Measurements from ENCODE around the gene CLGN. TPM values are rescaled to one million over a fixed set of nuclear protein-coding genes. Genes with fewer than 3 reads are reported as not detected.
"Not testable (repeated sequence)": the region's sequence is repeated elsewhere in the genome, so short reads cannot be mapped to it uniquely, and the experiment has no call there.

CLGN gene
- total and polyA plus RNA-seq, 2 donors, result 1.8 to 4.8 TPM

DNA sequence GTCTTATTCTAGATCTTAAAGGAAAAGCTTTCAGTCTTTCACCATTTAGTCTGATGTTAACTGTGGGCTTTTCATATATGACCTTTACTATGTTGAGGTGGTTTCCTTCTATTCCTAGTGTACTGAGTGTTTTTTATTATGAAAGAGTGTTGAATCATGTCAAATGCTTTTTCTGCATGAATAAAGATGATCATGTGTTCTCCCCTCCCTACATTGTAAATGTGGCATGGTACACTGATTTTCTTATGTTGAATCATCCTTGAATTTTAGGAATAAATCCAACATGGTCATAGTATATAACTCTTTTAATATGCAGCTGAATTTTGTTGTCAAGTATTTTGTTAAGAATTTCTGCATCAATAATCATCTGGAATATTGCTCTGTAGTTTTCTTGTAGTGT is 4.3 kb downstream of the CLGN start:
- no peaks in the 10 kb centered on the region for H3K4me1 ChIP-seq (ENCODE audit: insufficient read depth)
- no peak for DNase-seq (ENCODE audit: extremely low spot score)
- no peak overlapping the region for H3K27ac ChIP-seq (ENCODE audit: low read depth)
- no peaks in the 10 kb centered on the region for H3K36me3 ChIP-seq (ENCODE audit: insufficient read depth)
- no peak overlapping the region for H3K4me3 ChIP-seq (ENCODE audit: low read depth, low read length)

DNA sequence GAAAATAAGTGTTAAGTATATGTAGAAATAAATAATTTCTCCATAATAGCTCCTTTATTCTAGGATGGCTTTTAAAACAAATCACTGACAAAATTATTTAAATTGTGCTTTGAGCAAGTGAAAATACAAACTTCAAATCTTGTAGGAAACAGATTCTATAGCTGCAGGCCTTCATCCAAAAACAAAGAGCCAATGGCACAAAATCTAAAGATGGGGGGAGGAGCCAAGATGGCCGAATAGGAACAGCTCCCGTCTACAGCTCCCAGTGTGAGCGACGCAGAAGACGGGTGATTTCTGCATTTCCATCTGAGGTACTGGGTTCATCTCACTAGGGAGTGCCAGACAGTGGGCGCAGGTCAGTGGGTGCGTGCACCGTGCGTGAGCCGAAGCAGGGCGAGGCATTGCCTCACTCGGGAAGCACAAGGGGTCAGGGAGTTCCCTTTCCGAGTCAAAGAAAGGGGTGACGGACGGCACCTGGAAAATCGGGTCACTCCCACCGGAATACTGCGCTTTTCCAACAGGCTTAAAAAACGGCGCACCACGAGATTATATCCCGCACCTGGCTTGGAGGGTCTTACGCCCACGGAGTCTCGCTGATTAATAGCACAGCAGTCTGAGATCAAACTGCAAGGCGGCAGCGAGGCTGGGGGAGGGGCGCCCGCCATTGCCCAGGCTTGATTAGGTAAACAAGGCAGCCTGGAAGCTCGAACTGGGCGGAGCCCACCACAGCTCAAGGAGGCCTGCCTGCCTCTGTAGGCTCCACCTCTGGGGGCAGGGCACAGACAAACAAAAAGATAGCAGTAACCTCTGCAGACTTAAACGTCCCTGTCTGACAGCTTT is 14.1 kb downstream of the CLGN start:
- not testable (repeated sequence) for H3K27ac ChIP-seq (ENCODE audit: low read depth); H3K36me3 ChIP-seq (ENCODE audit: insufficient read depth); H3K4me1 ChIP-seq (ENCODE audit: insufficient read depth); H3K4me3 ChIP-seq (ENCODE audit: low read depth, low read length); DNase-seq (ENCODE audit: extremely low spot score)
- 92% methylated on average over 31 of the region's 32 CpGs for WGBS

DNA sequence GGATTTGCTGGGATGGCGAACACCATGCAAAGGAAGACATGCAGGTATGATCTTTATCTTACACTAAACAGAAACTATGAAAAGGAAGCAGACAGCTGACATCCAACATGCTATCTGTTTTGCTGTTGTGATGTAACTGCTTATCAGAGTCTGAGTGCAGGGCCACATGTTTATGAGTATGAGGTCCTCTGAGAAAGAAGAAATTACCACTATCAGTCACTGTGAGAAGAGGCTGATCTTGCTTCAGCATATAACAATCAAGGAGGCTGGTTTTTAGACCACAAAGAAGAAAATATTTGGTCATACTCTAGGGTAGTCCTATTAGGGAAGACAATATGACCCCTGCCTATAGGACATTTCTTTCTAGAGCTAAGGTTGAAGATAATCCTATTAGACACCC is 18.5 kb downstream of the CLGN start:
- Histone ChIP-seq H3K4me1 (ENCODE audit: insufficient read depth) (no peaks in the 10 kb centered on the region), H3K4me3 (ENCODE audit: low read depth, low read length) (no peak overlapping the region), H3K27ac (ENCODE audit: low read depth) (no peak overlapping the region), H3K36me3 (ENCODE audit: insufficient read depth) (no peaks in the 10 kb centered on the region)
- DNase-seq (ENCODE audit: extremely low spot score), result no peak
- whole genome bisulfite sequencing, result 86% methylated on average over 1 of the region's 1 CpG

GRCh38 chr4:140406292-140406691 is 21.2 kb downstream of the CLGN start:
- DNase-seq (ENCODE audit: extremely low spot score), result no peak
- Histone ChIP-seq H3K4me1 (ENCODE audit: insufficient read depth) (no peaks in the 10 kb centered on the region), H3K4me3 (ENCODE audit: low read depth, low read length) (no peak overlapping the region), H3K36me3 (ENCODE audit: insufficient read depth) (no peaks in the 10 kb centered on the region), H3K27ac (ENCODE audit: low read depth) (no peak overlapping the region)

GRCh38 chr4:140400111-140400510 is 27.3 kb downstream of the CLGN start:
- Histone ChIP-seq H3K4me1 (ENCODE audit: insufficient read depth) (no peaks in the 10 kb centered on the region), H3K4me3 (ENCODE audit: low read depth, low read length) (no peak overlapping the region), H3K36me3 (ENCODE audit: insufficient read depth) (no peaks in the 10 kb centered on the region), H3K27ac (ENCODE audit: low read depth) (no peak overlapping the region)
- no peak for DNase-seq (ENCODE audit: extremely low spot score)
- 40% methylated on average over 2 of the region's 2 CpGs for WGBS

- H3K4me1 ChIP-seq (ENCODE audit: insufficient read depth), result no peaks in the 10 kb centered on the region
- no peaks in the 10 kb centered on the region for H3K36me3 ChIP-seq (ENCODE audit: insufficient read depth)
- no peak overlapping the region for H3K4me3 ChIP-seq (ENCODE audit: low read depth, low read length)
- no peak overlapping the region for H3K27ac ChIP-seq (ENCODE audit: low read depth)
- no peak for DNase-seq (ENCODE audit: extremely low spot score)
- 75% methylated on average over 5 of the region's 5 CpGs for WGBS
Observed at GRCh38 chr4:140395668-140396067, 31.8 kb downstream of the CLGN start.

- Histone ChIP-seq H3K4me3 (ENCODE audit: low read depth, low read length) (no peak overlapping the region), H3K27ac (ENCODE audit: low read depth) (no peak overlapping the region), H3K36me3 (ENCODE audit: insufficient read depth) (peaks cover 5% of the 10 kb centered on the region), H3K4me1 (ENCODE audit: insufficient read depth) (no peaks in the 10 kb centered on the region)
- no peak for DNase-seq (ENCODE audit: extremely low spot score)
- 91% methylated on average over 1 of the region's 1 CpG for WGBS
Observed at GRCh38 chr4:140388015-140388414, 39.4 kb downstream of the CLGN start.

- H3K36me3 ChIP-seq (ENCODE audit: insufficient read depth), result peaks cover 6% of the 10 kb centered on the region
- DNase-seq (ENCODE audit: extremely low spot score), result no peak
- no peaks in the 10 kb centered on the region for H3K4me1 ChIP-seq (ENCODE audit: insufficient read depth)
- H3K27ac ChIP-seq (ENCODE audit: low read depth), result no peak overlapping the region
- no peak overlapping the region for H3K4me3 ChIP-seq (ENCODE audit: low read depth, low read length)
Observed at GRCh38 chr4:140382732-140383131, 44.7 kb downstream of the CLGN start.

DNA sequence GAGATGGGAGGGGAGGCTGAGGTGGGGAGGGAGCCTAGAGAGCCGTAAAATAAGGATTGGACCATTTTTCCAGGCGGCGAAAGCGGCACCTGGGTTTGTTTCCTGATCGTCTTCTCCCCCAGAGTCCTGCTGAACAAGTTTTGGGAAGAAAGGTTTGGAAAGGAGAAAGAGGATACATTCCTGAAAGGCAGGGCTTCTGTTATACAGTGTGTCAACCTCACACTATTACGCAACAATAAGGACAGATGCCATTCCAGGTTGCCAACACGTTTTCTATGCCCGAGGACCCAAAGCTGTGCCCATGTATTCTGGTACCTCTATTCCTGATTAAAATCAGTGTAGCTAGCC is 53.3 kb downstream of the CLGN start:
- DNase-seq (ENCODE audit: extremely low spot score), result no peak
- WGBS, result 4% methylated on average over 8 of the region's 8 CpGs
- Histone ChIP-seq H3K36me3 (ENCODE audit: insufficient read depth) (no peaks in the 10 kb centered on the region), H3K4me1 (ENCODE audit: insufficient read depth) (no peaks in the 10 kb centered on the region), H3K27ac (ENCODE audit: low read depth) (peak overlapping the region; percentile 85), H3K4me3 (ENCODE audit: low read depth, low read length) (peak overlapping the region; percentile 77)

- Histone ChIP-seq H3K27ac (ENCODE audit: low read depth) (peak within 1 kb of the TSS; percentile 85), H3K4me1 (ENCODE audit: insufficient read depth) (no peaks in the 10 kb centered on the region), H3K4me3 (ENCODE audit: low read depth, low read length) (peak within 1 kb of the TSS; percentile 77), H3K36me3 (ENCODE audit: insufficient read depth) (no peaks in the 10 kb centered on the region)
- WGBS, result under 1% methylated on average over 63 of the region's 63 CpGs
- DNase-seq (ENCODE audit: extremely low spot score), result peak; percentile 99
Observed at GRCh38 chr4:140373328-140374129, 53.9 kb downstream of the CLGN start, which contains the start of gene SCOC. Gene SCOC, plus strand, starts transcription at chr4:140373646. Its CDS starts 5,525 bp downstream, at chr4:140379171.

DNA sequence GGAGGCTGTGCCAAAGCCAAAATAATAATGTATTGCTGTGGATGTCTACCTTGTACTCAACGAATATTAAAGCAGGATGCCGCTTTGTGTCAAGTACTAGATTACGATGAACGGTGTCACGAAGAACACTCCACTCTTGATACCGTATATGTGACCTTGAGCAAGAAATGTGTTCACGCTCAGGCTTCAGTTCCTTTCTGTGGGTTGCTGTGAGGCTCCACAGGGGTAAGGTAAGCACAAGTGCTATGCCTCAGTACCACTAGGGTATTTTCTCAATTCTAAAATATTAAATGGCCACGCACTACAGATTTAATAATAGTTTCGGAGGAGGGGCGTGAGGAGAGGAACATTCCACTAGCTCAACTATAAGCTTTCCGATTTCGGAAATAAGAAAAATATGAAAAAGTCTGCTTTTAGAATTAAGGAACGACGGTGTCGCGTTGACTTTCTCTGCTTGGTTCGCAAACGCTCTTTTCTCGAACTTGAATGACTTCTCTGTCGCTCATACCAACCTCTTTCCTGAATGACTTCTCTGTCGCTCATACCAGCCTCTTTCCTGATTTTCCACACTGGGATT is 54.6 kb downstream of the CLGN start:
- Histone ChIP-seq H3K27ac (ENCODE audit: low read depth) (no peak overlapping the region), H3K4me3 (ENCODE audit: low read depth, low read length) (peak overlapping the region; percentile 47), H3K36me3 (ENCODE audit: insufficient read depth) (no peaks in the 10 kb centered on the region), H3K4me1 (ENCODE audit: insufficient read depth) (no peaks in the 10 kb centered on the region)
- DNase-seq (ENCODE audit: extremely low spot score), result no peak
- under 1% methylated on average over 21 of the region's 21 CpGs for WGBS

GRCh38 chr4:140368686-140369085 is 58.8 kb downstream of the CLGN start:
- no peak overlapping the region for H3K4me3 ChIP-seq (ENCODE audit: low read depth, low read length)
- H3K36me3 ChIP-seq (ENCODE audit: insufficient read depth), result no peaks in the 10 kb centered on the region
- H3K4me1 ChIP-seq (ENCODE audit: insufficient read depth), result no peaks in the 10 kb centered on the region
- 81% methylated on average over 3 of the region's 3 CpGs for WGBS
- H3K27ac ChIP-seq (ENCODE audit: low read depth), result no peak overlapping the region
- DNase-seq (ENCODE audit: extremely low spot score), result no peak

GRCh38 chr4:140367738-140368137 is 59.7 kb downstream of the CLGN start:
- 62% methylated on average over 2 of the region's 2 CpGs for WGBS
- Histone ChIP-seq H3K36me3 (ENCODE audit: insufficient read depth) (no peaks in the 10 kb centered on the region), H3K27ac (ENCODE audit: low read depth) (no peak overlapping the region), H3K4me1 (ENCODE audit: insufficient read depth) (no peaks in the 10 kb centered on the region), H3K4me3 (ENCODE audit: low read depth, low read length) (no peak overlapping the region)
- DNase-seq (ENCODE audit: extremely low spot score), result no peak

DNA sequence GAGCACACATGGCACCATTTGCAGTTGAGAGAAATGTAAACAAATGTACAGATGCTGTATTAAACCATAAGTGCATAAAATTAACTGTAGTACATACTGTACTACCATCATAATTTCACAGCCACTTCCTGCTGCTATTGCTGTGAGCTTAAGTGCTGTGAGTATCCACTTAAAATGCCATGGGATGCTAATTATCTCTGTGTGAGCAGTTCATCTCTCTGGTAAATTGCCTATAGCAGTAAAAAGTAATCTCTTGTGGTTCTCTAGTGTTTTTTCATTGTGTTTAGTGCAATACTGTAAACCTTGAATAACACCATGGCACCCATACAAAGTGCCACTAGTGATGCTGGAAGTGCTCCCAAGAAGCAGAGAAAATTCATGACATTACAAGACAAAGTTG is 63.9 kb downstream of the CLGN start:
- H3K36me3 ChIP-seq (ENCODE audit: insufficient read depth), result no peaks in the 10 kb centered on the region
- DNase-seq (ENCODE audit: extremely low spot score), result no peak
- no peak overlapping the region for H3K4me3 ChIP-seq (ENCODE audit: low read depth, low read length)
- no peaks in the 10 kb centered on the region for H3K4me1 ChIP-seq (ENCODE audit: insufficient read depth)
- no peak overlapping the region for H3K27ac ChIP-seq (ENCODE audit: low read depth)

Data from urinary bladder (tissue), 4 donors.